Suprapubic skin (tissue), 4 donors: ENCODE data around the gene GGA3. TPM values are rescaled to one million over a fixed set of nuclear protein-coding genes. Genes with fewer than 3 reads are reported as not detected.

ENCODE experiments used
- DNase-seq, 2 donors: peaks; one replicate each; pipeline ENCODE4 v3.0.0-alpha.2; 2019; ENCODE audit warnings: low spot score in 2 of 2
- H3K27ac ChIP-seq: fragments of 200-600 bp; sonication (generic); one replicate; pipeline ENCODE4 v1.5.1; 2019
- H3K27me3 ChIP-seq: fragments of 200-600 bp; sonication (generic); one replicate; pipeline ENCODE4 v1.5.1; 2019
- H3K36me3 ChIP-seq: fragments of 200-600 bp; sonication (generic); one replicate; pipeline ENCODE4 v1.5.1; 2019
- H3K4me1 ChIP-seq: fragments of 200-600 bp; sonication (generic); one replicate; pipeline ENCODE4 v1.5.1; 2019
- H3K4me3 ChIP-seq: fragments of 200-600 bp; sonication (generic); one replicate; pipeline ENCODE4 v1.5.1; 2019; ENCODE audit warnings: mild to moderate bottlenecking
- H3K9me3 ChIP-seq: fragments of 200-600 bp; sonication (generic); one replicate; pipeline ENCODE4 v1.5.1; 2019
- CTCF ChIP-seq, 2 donors: fragments of 200-600 bp in 1 of 2; fragments of 450-650 bp in 1 of 2; sonication (generic) in 1 of 2; IDR thresholded peaks; one replicate each; pipeline ENCODE4 v1.5.1; 2016 to 2019; ENCODE audit warnings: antibody characterized with exemption in 2 of 2, mild to moderate bottlenecking in 1 of 2, moderate library complexity in 1 of 2
- EP300 ChIP-seq: sonication (generic); formaldehyde crosslinking; IDR thresholded peaks from one replicate; pipeline ENCODE4 v1.6.1; 2017; ENCODE audit warnings: antibody characterized with exemption
- POLR2A ChIP-seq, 2 donors: fragments of 450-650 bp; IDR thresholded peaks; one replicate each; pipeline ENCODE4 v1.6.1; 2017; ENCODE audit warnings: antibody characterized with exemption in 2 of 2, mild to moderate bottlenecking in 2 of 2, moderate library complexity in 2 of 2
- POLR2AphosphoS5 ChIP-seq, 3 donors: sonication (generic); formaldehyde crosslinking; IDR thresholded peaks; one replicate each; pipeline ENCODE4 v1.6.1; 2017; ENCODE audit warnings: antibody characterized with exemption in 3 of 3
- WGBS: methylation state at CpG from one replicate; pipeline ENCODE4 v1.1.5; 2018; 5-methylcytosine and 5-hydroxymethylcytosine counted together
- total RNA-seq, 4 donors: library from RNA; depleted of rRNA; stranded (reverse); fragments of >200 nt; gene quantifications; one replicate each; pipeline ENCODE4 v1.1.0, GENCODE V29; 2016

Gene GGA3
- total RNA-seq, 4 donors from 2014 or later = 27.0 to 68.8 (median 35.3) TPM

GRCh38 chr17:75244133-75244866 is 17.1 kb downstream of the GGA3 start:
- Histone ChIP-seq H3K4me1 (peaks cover 24% of the 10 kb centered on the region), H3K27ac (no peak overlapping the region), H3K36me3 (peaks cover 74% of the 10 kb centered on the region), H3K4me3 (no peak overlapping the region), H3K27me3 (no peaks in the 10 kb centered on the region), H3K9me3 (no peaks in the 10 kb centered on the region)
- TF ChIP-seq POLR2A (IDR thresholded peaks at IDR 0.05) = no peak
- TF ChIP-seq CTCF (IDR thresholded peaks at IDR 0.05) = no peak
- TF ChIP-seq EP300 = no peak
- no peak for TF ChIP-seq POLR2AphosphoS5 (IDR thresholded peaks at IDR 0.05)
- 60% methylated on average over 13 of the region's 22 CpGs for WGBS
- DNase-seq = no peak

GRCh38 chr17:75242461-75243042 is 18.9 kb downstream of the GGA3 start:
- whole genome bisulfite sequencing = 89% methylated on average over 12 of the region's 17 CpGs

GRCh38 chr17:75241996-75242460 is 19.4 kb downstream of the GGA3 start:
- WGBS = 73% methylated on average over 7 of the region's 15 CpGs
- Histone ChIP-seq H3K4me1 (peaks cover 30% of the 10 kb centered on the region), H3K27me3 (no peaks in the 10 kb centered on the region), H3K36me3 (peaks cover 96% of the 10 kb centered on the region), H3K9me3 (no peaks in the 10 kb centered on the region), H3K4me3 (no peak overlapping the region), H3K27ac (peak overlapping the region; percentile 19)
- DNase-seq = peak in 1 of 2 donors; percentile 79
- no peak for TF ChIP-seq EP300
- no peak for TF ChIP-seq POLR2AphosphoS5 (IDR thresholded peaks at IDR 0.05)
- no peak for TF ChIP-seq CTCF (IDR thresholded peaks at IDR 0.05)
- TF ChIP-seq POLR2A (IDR thresholded peaks at IDR 0.05) = no peak

More at GRCh38 chr17:75242461-75243042, 18.9 kb downstream of the GGA3 start:
- Histone ChIP-seq H3K27me3 (no peaks in the 10 kb centered on the region), H3K9me3 (no peaks in the 10 kb centered on the region), H3K36me3 (peaks cover 91% of the 10 kb centered on the region), H3K4me1 (peaks cover 30% of the 10 kb centered on the region), H3K4me3 (no peak overlapping the region), H3K27ac (no peak overlapping the region)
- DNase-seq = no peak
- TF ChIP-seq EP300 = no peak
- no peak for TF ChIP-seq POLR2A (IDR thresholded peaks at IDR 0.05)
- no peak for TF ChIP-seq CTCF (IDR thresholded peaks at IDR 0.05)
- no peak for TF ChIP-seq POLR2AphosphoS5 (IDR thresholded peaks at IDR 0.05)

GRCh38 chr17:75241502-75241901 is 19.9 kb downstream of the GGA3 start:
- H3K4me3 ChIP-seq = no peak overlapping the region
- no peaks in the 10 kb centered on the region for H3K27me3 ChIP-seq
- no peak for TF ChIP-seq CTCF (IDR thresholded peaks at IDR 0.05)
- H3K36me3 ChIP-seq = peaks cover 99% of the 10 kb centered on the region
- H3K4me1 ChIP-seq = peaks cover 30% of the 10 kb centered on the region
- peak overlapping the region; percentile 19 for H3K27ac ChIP-seq
- WGBS = 80% methylated on average over 9 of the region's 9 CpGs
- H3K9me3 ChIP-seq = no peaks in the 10 kb centered on the region
- DNase-seq = no peak

GRCh38 chr17:75241143-75241430 is 20.3 kb downstream of the GGA3 start:
- DNase-seq = no peak
- 84% methylated on average over 7 of the region's 7 CpGs for WGBS
- no peak overlapping the region for H3K4me3 ChIP-seq
- peaks cover 99% of the 10 kb centered on the region for H3K36me3 ChIP-seq
- no peaks in the 10 kb centered on the region for H3K9me3 ChIP-seq
- peak overlapping the region; percentile 19 for H3K27ac ChIP-seq
- peaks cover 30% of the 10 kb centered on the region for H3K4me1 ChIP-seq
- TF ChIP-seq POLR2AphosphoS5 (IDR thresholded peaks at IDR 0.05) (no peak), POLR2A (IDR thresholded peaks at IDR 0.05) (no peak), CTCF (IDR thresholded peaks at IDR 0.05) (no peak), EP300 (no peak)
- no peaks in the 10 kb centered on the region for H3K27me3 ChIP-seq
